PC-3 (cell line): Measurements from ENCODE around the gene JAZF1. TPM values are rescaled to one million over a fixed set of nuclear protein-coding genes. Genes with fewer than 3 reads are reported as not detected.

Experiments used
- ATAC-seq: fragments of 200-7000 bp; cut with Tn5 transposase; 2 replicates; pipeline ENCODE4 v1.9.1; 2020; ENCODE audit warnings: mild to moderate bottlenecking, moderate library complexity
- BruUV-seq: library from RNA; stranded (reverse); fragments of 400-500 nt; replicated peaks from 2 replicates; lab custom pipeline; 2021; lab: Mats Ljungman, UMichigan
- CTCF ChIA-PET: fragments of 300-600 bp; sonication (Branson Sonifier 250); formaldehyde crosslinking; loops from one replicate; lab custom pipeline; 2022; ENCODE audit warnings: antibody characterized with exemption; lab: Charles Lee
- POLR2A ChIA-PET: fragments of 300-600 bp; sonication (Branson Sonifier 250); formaldehyde crosslinking; loops from one replicate; lab custom pipeline; 2022; ENCODE audit warnings: antibody characterized with exemption; ENCODE audit not compliant: unreplicated experiment; lab: Charles Lee
- DNase-seq: peaks from one replicate; pipeline ENCODE4 v3.0.0-alpha.2; 2015
- H2AFZ ChIP-seq: fragments of 300-600 bp; sonication (generic); 2 replicates; pipeline ENCODE4 v1.6.0; 2016; ENCODE audit warnings: antibody characterized with exemption, low read length
- H3F3A ChIP-seq: fragments of 300-600 bp; sonication (generic); one replicate; pipeline ENCODE4 v1.6.0; 2017; ENCODE audit warnings: antibody characterized with exemption, low read length, control low read depth, mild to moderate bottlenecking; ENCODE audit not compliant: unreplicated experiment
- H3K27ac ChIP-seq: fragments of 300-600 bp; sonication (generic); 2 replicates; pipeline ENCODE4 v1.5.1; 2016; ENCODE audit warnings: mild to moderate bottlenecking, low read length
- H3K27me3 ChIP-seq: fragments of 300-600 bp; sonication (generic); 2 replicates; pipeline ENCODE4 v1.6.1; 2016; ENCODE audit warnings: low read length, mixed read lengths
- H3K36me3 ChIP-seq: fragments of 300-600 bp; sonication (generic); 2 replicates; pipeline ENCODE4 v1.6.1; 2016; ENCODE audit warnings: low read depth, mixed run types, low read length, mixed read lengths
- H3K4me1 ChIP-seq: fragments of 300-600 bp; sonication (generic); 2 replicates; pipeline ENCODE4 v1.5.1; 2016; ENCODE audit warnings: low read length; ENCODE audit not compliant: insufficient read depth
- H3K4me2 ChIP-seq: fragments of 300-600 bp; sonication (generic); 2 replicates; pipeline ENCODE4 v1.6.0; 2016; ENCODE audit warnings: low read length
- H3K4me3 ChIP-seq: fragments of 300-600 bp; sonication (generic); 2 replicates; pipeline ENCODE4 v1.5.1; 2016; ENCODE audit warnings: mild to moderate bottlenecking, low read length, mixed read lengths
- H3K79me2 ChIP-seq: fragments of 300-600 bp; sonication (generic); 2 replicates; pipeline ENCODE4 v1.6.1; 2017; ENCODE audit warnings: low read length, mixed read lengths
- H3K9ac ChIP-seq: fragments of 300-600 bp; sonication (generic); 2 replicates; pipeline ENCODE4 v1.6.0; 2016; ENCODE audit warnings: mild to moderate bottlenecking, low read length
- H3K9me2 ChIP-seq: fragments of 300-600 bp; sonication (generic); replicated peaks from 2 replicates; pipeline ENCODE4 v1.6.1; 2016; ENCODE audit warnings: mixed run types, low read length, mixed read lengths
- H3K9me3 ChIP-seq: fragments of 300-600 bp; sonication (generic); 2 replicates; pipeline ENCODE4 v1.6.1; 2016; ENCODE audit warnings: low read length, mixed read lengths
- H4K20me1 ChIP-seq: fragments of 300-600 bp; sonication (generic); 2 replicates; pipeline ENCODE4 v1.6.1; 2016; ENCODE audit warnings: low read length, mixed read lengths
- CTCF ChIP-seq: fragments of 300-600 bp; sonication (generic); conservative IDR thresholded peaks from 2 replicates; pipeline ENCODE4 v1.5.1; 2017; ENCODE audit warnings: antibody characterized with exemption, low read depth, mild to moderate bottlenecking, low read length
- EZH2 ChIP-seq: fragments of 300-600 bp; sonication (generic); IDR thresholded peaks from one replicate; pipeline ENCODE4 v1.6.1; 2017; ENCODE audit warnings: antibody characterized with exemption, mild to moderate bottlenecking, low read length; ENCODE audit not compliant: unreplicated experiment
- EZH2phosphoT487 ChIP-seq: fragments of 300-600 bp; sonication (generic); IDR thresholded peaks from 2 replicates; pipeline ENCODE4 v1.6.1; 2018; ENCODE audit warnings: mild to moderate bottlenecking, antibody characterized with exemption, low read length, borderline replicate concordance
- intact Hi-C: fragments of 100-400 bp; cut with micrococcal nuclease; formaldehyde crosslinking; loops from 2 replicates; pipeline ENCODE4 v1.9.0; 2023
- total RNA-seq: library from RNA; depleted of rRNA; stranded (reverse); fragments of >200 nt; gene quantifications from 2 replicates; pipeline ENCODE4 v1.2.3, GENCODE V29; 2014

The JAZF1 gene
- total RNA-seq, 1 experiment from 2014 or later: 2.3 TPM

GRCh38 chr7:27836536-27836935 lies 344.1 kb downstream of the JAZF1 start:
- POLR2A ChIA-PET: no interaction called here
- Histone ChIP-seq H3K4me1 (no peaks in the 10 kb centered on the region), H3F3A (no peaks in the 10 kb centered on the region), H3K27me3 (no peaks in the 10 kb centered on the region), H3K9me3 (no peaks in the 10 kb centered on the region), H3K4me3 (no peak overlapping the region), H3K27ac (no peak overlapping the region), H3K9me2 (no peaks in the 10 kb centered on the region), H3K4me2 (no peak overlapping the region), H4K20me1 (no peaks in the 10 kb centered on the region), H2AFZ (no peak overlapping the region), H3K9ac (no peak overlapping the region), H3K79me2 (no peaks in the 10 kb centered on the region), H3K36me3 (no peaks in the 10 kb centered on the region)
- intact Hi-C loops: loop anchor here (10.0 kb wide), 2 partner anchors 68 to 258 kb away; no protein-coding TSS in a partner anchor
- ATAC-seq (no peak), DNase-seq (no peak)
- no TSS peak for BruUV-seq
- CTCF ChIA-PET: no interaction called here
- TF ChIP-seq EZH2phosphoT487 (no peak), CTCF (no peak), EZH2 (no peak)

GRCh38 chr7:27835376-27835775 lies 345.2 kb downstream of the JAZF1 start:
- Histone ChIP-seq H3K4me2 (no peak overlapping the region), H2AFZ (no peak overlapping the region), H3K4me3 (no peak overlapping the region), H3K4me1 (no peaks in the 10 kb centered on the region), H3K27ac (no peak overlapping the region), H4K20me1 (no peaks in the 10 kb centered on the region), H3K9ac (no peak overlapping the region), H3K36me3 (no peaks in the 10 kb centered on the region), H3K9me2 (no peaks in the 10 kb centered on the region), H3K79me2 (no peaks in the 10 kb centered on the region), H3K27me3 (no peaks in the 10 kb centered on the region), H3F3A (no peaks in the 10 kb centered on the region), H3K9me3 (no peaks in the 10 kb centered on the region)
- TF ChIP-seq EZH2phosphoT487 (no peak), CTCF (no peak), EZH2 (no peak)
- ATAC-seq (no peak), DNase-seq (no peak)
- no TSS peak for BruUV-seq
- intact Hi-C loops: loop anchor here (10.0 kb wide), 2 partner anchors 69 to 259 kb away; no protein-coding TSS in a partner anchor
- CTCF ChIA-PET: no interaction called here
- POLR2A ChIA-PET: no interaction called here

- ATAC-seq: no peak
- intact Hi-C loops: loop anchor here (5.0 to 10.0 kb wide), 3 partner anchors 70 to 260 kb away; no protein-coding TSS in a partner anchor
- Histone ChIP-seq H3F3A (no peaks in the 10 kb centered on the region), H3K27ac (no peak overlapping the region), H3K9me3 (no peaks in the 10 kb centered on the region), H3K9ac (no peak overlapping the region), H3K79me2 (no peaks in the 10 kb centered on the region), H3K4me2 (no peak overlapping the region), H3K4me1 (no peaks in the 10 kb centered on the region), H3K4me3 (no peak overlapping the region), H3K36me3 (peaks cover 2% of the 10 kb centered on the region; the same call in 1 of the 2 replicates), H3K27me3 (no peaks in the 10 kb centered on the region), H3K9me2 (no peaks in the 10 kb centered on the region), H4K20me1 (no peaks in the 10 kb centered on the region), H2AFZ (no peak overlapping the region)
- no TSS peak for BruUV-seq
- ChIA-PET CTCF (no interaction called here), POLR2A (no interaction called here)
- no peak for DNase-seq
- TF ChIP-seq CTCF (no peak), EZH2 (no peak), EZH2phosphoT487 (no peak)
Measured at GRCh38 chr7:27834179-27834921, 346.2 kb downstream of the JAZF1 start.
